HG03045 (cell line): ENCODE results near the gene SPOP.
"Not testable (repeated sequence)": the region's sequence is repeated elsewhere in the genome, so short reads cannot be mapped to it uniquely, and the experiment has no call there.

Experiments used
- ATAC-seq: cut with Tn5 transposase; IDR thresholded peaks from one replicate; pipeline ENCODE4 v1.9.1; 2021; ENCODE audit warnings: mild to moderate bottlenecking, moderate library complexity; ENCODE audit not compliant: unreplicated experiment

Gene SPOP

DNA sequence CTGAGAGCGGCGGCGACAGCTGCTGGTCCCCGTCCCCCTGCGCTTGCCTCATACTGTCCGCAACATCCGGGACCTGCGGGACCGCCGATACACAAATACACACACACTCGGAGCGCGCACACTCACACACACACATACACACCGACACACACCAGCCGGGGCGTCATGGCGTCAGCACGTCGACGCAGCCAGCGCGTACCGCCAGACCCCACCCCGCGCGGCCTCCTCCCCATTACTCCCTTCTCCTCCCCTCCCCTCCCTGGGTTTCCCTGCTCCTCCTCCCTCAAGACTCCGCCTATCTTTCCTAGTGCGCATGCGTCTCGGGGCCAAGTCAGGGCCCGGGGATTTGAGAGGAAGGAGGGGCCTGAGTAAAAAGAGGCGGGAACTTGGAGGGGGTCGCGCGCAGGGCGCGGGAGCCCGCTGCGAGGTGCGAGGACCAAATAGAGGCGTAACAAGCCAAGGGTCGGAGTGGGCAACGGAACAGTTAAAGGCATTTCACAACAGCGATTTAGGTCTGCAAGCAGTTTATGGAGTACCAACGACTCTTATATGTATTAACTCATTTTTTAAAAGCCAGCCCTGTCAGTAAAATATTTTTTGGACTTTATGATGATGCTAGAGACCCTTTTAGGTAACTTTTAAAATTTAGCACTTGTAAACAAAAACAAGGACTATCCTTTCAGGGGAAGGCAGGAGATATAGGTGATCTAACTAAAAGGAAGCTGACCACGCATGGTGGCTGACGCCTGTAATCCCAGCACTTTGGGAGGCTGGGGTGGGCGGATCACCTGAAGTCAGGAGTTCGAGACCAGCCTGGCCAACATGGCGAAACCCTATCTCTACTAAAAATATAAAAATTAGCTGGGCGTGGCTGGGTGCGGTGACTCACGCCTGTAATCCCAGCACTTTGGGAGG, at the start of gene SPOP:
SPOP (minus strand) TSS at position 165 of the 915 bp plus-strand sequence. CDS start 55,287 bp downstream, outside the sequence.
- ATAC-seq = peak; percentile 81

DNA sequence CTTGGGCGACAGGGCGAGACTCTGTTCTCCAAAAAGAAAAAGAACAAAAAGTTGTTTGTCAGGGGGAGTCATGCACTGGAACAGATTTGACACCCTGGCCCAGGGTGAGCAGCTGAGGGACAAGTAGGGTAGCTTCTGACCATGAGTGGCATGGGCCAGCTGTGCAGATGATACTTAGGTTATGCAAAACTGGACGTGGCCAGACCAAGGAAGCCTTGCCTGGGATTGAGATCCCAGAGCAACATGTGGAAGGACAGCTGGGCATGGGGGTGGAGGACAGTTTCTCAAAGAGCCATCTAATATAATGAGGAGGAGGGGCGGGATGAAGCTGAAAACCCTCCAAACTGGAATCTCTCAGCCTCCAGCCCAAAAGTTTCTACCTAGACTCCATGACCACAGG, 49.5 kb upstream of the SPOP start:
- no peak for ATAC-seq

DNA sequence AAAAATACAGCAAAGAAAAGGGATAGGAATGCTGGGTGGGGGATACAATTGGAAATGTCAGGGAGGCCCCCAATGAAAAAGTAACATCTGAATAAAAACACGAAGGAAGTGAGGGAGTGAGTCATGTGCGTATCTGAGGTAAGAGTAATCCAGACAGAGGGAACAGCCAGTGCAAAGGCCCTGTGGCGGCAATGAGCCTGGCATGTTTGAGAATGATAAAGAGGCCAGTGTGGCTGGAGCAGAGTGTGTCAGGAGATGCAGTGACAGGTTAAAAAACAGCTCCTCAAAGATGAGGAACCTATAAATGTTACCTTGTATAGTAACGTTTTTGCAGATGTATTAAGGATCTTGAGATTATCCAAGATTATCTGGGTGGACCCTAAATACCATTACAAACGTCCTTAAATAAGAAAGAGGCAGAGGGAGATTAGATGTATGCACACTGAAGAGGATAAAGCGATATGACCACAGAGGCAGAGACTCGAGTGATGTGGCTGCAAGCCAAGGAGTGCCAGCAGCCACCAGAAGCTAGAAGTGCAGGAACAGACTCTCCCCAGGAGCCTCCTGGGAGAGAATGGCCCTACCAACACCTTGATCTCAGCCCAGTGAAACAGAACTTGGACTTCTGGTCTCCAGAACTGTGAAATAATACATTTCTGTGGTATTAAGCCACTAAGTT, 47.7 kb upstream of the SPOP start:
- no peak for ATAC-seq

DNA sequence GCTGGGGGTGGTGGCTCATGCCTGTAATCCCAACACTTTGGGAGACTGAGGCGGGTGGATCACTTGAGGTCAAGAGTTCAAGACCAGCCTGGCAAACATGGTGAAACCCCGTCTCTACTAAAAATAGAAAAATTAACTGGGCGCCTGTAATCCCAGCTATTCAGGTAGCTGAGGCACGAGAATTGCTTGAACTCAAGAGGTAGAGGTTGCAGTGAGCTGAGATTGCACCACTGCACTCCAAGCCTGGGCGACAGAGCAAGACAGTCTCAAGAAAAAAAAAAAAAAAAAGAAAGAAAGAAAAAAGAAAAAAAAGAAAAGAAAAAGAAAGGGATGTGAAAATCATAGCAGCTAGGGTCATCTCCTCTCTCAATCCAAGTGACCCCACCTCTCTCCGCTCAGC, 46.7 kb upstream of the SPOP start:
- not testable (repeated sequence) for ATAC-seq

DNA sequence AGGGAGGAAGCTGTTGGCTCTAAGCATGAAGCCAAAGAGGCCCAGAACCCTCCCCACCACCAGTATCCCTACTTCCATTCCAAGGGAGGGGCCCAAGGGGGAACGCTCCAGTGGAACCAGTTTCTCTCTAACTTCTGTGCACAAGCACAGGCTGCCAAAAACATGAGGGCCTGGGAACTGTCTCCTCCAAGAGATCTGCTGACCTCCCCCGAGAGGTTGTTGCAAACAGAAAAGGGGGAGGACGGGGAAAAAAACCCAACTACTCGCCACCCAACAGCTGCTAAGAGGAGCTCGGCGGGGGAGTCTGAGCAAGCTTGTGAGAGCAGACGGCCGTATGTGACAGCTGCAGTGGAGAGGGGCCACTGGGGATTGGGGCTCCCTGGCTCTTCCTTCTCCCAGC, 45.5 kb upstream of the SPOP start:
- ATAC-seq = no peak

DNA sequence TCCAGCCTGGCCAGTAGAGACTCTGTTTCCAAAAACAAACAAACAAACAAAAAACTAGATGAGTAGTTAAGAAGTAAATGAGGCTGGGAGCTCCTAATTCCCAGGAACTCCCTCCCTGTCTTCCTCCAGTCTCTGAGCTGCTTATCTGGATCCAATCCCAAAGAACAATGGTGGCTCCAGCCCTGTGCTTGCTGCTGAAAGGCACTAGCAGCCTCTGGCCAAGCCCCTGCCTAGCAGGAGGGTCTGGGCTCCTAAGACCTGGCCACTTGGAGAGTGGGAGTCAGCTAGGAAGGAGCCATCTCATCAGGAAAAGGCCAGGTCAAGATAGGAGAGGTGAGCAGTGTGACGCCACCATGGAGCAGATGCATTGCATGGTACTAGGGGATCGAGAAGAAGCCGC, 44.2 kb upstream of the SPOP start:
- ATAC-seq = no peak

DNA sequence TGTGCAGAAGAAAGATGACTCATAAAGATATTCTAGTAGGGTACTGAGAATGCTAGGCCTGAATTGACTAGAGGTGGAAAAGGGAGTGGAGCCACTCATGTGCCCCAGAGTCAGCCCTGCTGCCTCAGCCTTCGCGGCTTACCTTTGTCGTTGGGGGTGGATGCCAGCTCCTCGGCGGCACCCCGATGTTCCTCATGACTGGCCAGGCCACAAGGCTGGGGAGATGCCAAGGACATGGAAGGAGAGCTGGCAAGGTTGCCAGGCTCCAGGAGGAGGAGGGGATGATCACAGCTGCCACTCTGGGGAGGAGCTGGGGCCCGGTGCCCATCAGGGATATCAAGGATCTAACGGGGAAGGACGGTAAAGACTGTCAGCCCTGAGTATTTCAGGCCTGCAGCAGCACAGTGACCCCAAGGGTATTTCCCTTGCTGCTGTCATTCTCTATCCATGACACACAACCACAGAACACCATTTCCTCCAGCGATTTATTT, 39.5 kb upstream of the SPOP start:
- no peak for ATAC-seq

DNA sequence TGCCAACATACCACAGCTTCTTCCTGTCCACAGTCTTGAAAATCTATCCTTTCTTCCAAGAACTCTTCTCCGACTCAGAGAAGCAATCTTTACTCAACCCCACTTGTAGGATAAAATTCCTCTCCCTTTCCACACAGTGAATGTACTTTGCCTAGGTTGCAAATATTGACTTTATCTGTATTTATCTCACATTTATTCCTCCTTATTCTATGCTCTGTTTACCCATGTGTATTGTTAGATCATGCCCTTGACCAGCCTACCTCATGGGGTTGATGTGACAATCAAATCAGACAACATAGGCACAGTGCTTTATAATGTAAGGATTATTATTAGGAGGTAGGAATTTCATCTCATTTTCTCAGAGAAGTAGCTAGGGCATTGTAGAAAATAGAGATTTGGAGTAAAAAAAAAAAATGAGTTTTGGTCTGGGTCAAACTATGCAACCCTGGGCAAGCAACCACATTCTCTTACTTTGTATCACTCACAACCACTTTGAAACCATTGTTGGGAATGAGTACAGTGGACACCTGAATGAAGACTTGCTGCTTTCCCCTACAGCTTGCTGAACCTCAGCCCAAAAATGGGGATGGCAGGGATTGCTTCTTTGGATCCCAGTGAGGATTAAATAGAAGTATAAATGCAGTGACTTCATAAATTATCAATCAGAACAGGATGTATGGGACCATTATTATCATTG, 38.9 kb upstream of the SPOP start:
- no peak for ATAC-seq

DNA sequence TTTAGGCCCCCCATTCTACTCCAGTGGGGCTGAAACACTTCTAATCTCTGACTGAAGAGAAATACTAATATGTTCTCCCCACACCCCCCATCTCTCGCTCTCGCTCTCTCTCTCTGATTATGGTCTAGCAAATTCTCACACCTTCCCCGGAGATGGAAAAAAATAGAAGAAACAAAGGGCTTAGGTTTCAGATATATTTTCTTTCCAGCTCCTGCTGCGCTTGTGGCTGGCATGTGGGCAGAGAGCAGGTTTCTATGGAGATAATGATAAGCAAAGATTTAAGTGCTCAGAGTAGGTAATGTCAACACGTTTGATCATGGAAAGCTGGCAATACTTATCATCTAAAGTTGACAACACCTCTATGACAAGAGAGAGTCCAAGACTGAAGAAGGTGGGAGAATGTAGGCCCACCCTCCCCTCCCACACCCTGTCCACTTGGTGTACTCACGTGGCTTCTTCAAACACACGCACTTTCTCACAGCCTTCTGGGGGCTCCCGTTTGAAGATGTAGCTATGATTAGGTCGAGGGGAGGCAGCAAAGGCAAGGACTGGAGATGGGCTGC, 37.9 kb upstream of the SPOP start:
- ATAC-seq = no peak

DNA sequence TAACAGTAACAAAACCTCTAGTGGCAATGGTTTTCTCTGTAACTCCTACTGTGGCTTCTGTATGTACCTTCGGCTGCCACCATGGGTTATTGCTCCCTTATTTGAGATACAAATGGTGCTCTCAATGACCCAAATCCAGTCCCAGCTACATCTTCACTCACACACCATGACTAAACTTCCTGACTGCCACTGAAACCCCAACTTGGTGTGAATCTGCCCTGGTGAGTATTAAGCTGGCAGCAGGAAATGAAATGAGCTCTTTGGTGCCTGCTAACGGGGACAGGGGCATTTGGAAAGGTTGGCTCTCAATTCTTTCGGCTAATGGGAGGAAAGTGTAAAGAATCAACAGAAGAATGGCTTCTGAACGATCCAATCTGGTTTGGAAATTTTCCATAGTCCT, 37.3 kb upstream of the SPOP start:
- no peak for ATAC-seq

DNA sequence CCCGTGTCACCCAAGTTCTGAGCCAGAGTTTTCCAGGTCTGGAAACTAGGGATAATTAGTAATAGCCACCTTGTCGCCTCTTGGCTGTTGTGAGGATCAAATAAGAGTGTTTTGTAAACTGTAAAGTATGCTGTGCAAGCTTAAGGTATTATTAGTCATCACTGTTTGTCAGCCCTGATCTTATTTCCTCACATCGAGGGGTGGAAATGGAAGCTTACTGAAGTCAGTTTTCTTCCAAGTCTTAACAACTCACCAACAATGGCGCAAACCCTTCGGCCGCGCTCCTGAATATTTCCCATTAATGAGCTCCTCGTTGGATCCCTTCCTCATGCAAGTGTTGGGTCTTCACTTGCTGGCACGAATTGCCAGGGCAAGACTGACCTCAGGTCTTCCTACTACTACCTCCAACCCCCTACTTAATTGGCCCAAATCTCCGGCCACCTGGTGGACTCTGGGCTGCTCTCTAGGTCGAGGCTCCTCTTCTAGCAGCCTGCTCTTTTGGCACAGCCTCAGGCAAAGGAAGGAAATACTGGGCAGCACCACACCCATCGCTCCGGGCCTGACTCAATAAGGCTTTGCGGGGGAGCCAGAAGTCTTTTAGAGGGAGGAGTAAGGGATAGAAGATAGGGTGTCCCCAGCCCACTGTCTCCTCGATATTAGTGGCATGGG, 30.8 kb upstream of the SPOP start:
- no peak for ATAC-seq

DNA sequence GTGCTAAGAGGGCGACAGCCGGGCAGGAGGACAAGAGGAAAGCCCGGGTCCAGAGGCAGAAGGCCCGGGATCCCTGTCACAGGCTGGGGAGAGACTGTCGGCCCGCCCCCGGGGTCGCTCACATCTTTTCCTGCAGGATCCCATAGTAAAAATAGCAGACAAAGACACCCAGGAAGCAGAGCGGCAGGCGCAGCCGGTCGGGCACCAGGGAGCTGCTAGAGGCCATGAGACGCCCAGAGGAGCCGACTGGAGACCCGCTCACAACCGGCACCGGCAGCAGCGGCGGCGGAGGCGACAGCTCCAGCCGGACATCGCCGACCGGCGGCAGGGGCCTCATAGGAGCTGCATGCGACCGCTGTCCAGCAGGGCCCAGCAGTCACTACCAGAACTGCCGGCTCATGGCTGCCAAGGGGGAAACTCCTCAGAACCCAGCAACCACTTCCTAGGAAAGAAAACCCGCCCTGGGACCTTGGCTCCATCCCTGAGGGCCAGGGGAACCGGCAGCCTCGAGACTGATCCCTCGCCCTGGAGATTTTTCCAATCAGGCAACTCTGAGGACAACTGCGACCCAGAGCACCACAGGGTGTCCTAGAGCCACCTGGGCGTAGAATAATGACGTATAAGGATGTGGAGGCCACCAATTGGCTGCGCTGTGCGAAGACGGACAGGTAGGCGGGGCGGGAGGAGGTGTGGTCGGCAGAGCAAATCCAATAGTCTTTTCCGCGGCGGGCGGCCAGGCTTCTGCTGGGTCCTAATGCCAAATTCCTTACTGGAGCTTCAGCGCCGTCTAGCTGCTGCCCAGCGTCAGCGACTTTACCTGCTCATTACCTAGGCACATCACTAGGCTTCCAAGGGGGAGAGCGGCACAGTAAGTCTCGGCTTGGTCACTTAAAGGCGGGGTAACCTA, 30.0 kb upstream of the SPOP start, which contains the start of gene SLC35B1:
SLC35B1 (minus strand) TSS at position 357 of the 907 bp plus-strand sequence; CDS start at position 226, 131 bp downstream.
- peak; percentile 91 for ATAC-seq

DNA sequence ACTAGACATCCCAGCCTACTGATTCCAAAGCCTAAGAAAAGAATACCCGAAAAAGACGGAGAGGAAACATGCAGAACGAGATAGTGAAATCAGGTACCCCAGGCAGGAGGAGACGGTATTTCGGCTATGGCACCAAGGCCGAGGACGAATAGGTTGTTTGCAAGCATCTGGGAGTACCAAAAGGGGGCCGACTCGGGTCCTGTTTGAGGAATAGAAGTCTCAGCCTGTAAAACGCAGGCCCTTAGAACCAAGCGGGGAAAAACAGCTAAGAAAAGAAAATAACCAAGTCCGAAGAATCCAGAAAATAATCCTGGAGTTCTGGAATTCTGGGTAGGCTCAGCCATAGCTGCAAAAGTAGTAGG, 29.3 kb upstream of the SPOP start:
- no peak for ATAC-seq

DNA sequence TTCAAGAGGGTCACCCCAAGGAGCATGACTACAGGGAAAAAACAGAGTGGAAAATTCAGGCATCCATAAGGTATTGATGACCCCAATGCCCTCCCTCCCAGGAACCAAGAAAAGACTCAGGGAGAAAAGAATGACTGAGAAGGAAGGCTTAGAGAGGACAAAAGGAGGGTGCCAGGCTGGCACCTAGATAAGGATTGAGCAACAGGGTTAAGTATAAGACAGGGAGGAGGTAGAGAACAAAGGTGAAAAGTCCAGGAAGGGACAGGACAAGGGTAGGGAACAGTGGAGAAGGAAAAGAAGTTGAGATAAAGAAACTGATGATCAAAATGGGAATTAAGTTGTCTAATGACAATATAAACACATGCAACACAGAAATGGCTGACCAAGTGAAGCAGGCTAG, 27.4 kb upstream of the SPOP start:
- no peak for ATAC-seq

DNA sequence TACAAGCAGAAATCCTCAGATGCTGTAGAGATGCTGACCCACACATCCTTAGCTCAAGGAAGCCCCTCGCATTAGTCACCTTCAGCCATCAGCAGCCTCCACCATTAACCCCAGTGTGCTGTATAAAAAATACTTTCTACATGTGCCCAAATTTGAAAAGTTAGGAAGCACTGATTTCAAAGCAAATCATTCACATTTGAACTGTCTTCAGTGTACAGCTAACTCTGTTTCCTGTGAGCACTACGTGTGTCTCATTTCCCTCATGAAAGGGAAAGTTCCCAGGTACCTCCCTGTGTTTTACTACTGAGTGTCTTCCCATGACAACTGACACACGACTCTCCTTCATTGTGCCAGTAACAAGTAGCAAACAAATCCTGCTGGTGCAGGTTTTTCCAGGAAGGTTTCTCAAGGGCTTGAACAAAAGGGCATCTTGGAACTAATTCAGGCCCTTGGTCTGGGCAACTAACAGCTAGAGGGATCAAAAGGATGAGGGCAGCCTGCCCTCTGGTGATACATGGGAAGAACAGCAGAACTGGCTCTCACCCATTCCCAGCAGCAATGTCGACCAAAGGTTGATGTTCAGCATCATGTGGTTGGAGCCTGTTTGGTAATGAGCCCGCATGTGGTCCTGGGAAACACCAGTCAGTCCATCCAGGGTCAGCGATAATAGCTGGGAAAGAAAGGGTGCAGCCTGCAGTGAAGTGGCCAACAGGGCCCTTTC, 25.8 kb upstream of the SPOP start:
- ATAC-seq = no peak

DNA sequence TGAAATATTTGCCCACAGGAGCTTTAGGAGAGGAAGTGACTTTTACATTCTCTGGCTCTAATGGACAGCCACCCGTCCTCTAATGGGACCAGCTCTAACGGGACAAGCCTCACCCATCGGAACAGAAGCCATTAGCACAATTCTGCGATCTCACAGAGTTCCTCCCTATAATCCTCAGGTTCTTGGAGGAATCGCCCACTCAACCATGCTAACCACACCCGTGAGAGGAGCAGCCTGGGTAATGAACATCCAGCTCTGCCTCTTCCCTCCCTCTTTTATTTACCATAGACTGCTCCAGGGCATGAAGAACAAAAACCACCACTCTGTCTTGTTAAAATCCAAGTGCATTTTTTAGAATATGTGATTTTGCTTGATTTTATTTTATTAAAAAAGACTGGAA, 23.1 kb upstream of the SPOP start:
- ATAC-seq = no peak

DNA sequence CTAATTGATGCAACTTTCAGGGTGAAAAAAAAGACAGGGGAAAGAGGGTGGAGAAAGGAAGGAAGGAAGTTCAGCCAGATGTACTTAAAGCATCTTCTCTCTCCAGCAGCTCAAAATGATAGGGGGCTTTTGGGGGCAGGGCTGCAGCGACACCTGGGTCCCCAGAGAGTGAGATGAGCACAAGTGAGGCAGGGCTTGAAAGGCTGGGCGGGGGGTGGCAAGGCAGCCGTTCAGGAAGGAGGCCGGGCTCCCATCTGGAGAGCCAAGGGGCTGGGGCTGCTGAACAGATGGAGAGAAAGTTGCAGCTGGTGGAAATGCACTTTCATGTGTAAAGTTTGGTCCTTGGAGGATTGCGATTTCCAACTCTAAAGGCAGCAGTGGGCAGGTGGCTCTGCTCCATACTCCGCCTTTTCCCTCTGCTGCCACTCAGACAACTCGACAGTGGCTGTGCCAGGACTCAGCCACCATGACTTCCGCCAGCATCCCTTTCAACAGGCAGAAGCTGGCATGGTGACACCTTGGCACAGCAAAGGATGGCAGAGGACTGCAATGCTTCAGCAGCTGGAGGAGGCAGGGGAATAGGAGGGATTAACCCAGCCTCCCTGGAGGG, 22.2 kb upstream of the SPOP start:
- ATAC-seq = no peak

DNA sequence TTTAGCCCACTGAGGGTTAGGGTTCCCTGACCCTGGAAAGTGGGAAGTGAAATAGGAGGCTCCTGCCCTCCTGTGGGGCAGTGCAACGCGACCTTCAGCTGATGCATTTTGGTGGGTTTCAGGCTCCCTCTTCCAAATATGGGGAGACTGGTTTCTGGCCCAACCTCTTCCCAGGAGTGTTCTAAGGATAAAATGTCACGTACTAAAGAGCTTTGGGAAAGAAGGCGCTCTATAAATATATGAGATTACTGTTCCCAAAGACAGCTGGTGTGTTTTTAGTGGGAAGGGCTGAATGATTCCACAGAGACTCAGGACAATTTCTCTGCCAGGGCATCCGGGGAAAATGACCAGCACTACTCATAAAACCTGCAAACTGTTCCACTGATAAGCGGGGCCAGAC, 20.1 kb upstream of the SPOP start:
- ATAC-seq = no peak
